GM21360 (cell line): Measurements from ENCODE around the gene LARP4B.

Source experiments
- ATAC-seq: cut with Tn5 transposase; IDR thresholded peaks from one replicate; pipeline ENCODE4 v1.9.1; 2021; ENCODE audit warnings: mild to moderate bottlenecking, moderate library complexity; ENCODE audit not compliant: unreplicated experiment

Gene LARP4B

DNA sequence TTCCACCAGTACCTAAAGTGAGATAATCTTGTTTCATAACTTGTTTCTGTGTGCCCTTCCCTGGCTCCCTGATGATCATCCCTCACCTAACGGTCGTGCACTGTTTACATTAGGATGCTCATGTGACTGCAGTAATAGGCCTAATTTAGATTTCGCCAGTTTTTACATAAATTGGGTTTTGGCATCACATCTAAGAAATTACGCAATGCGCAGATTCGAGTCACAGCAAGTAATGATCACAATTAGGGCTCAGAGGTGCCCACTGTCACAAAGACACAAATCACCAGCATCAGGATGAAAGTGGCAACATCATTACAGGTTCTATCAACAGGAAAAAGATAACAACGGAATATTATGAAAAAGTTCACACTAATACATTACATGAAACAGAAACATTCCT, 94.7 kb downstream of the LARP4B start:
- no peak for ATAC-seq

GRCh38 chr10:834493-834892, 97.0 kb downstream of the LARP4B start:
- ATAC-seq, result no peak

- ATAC-seq, result no peak
Observed at GRCh38 chr10:829241-829640, 102.3 kb downstream of the LARP4B start.

DNA sequence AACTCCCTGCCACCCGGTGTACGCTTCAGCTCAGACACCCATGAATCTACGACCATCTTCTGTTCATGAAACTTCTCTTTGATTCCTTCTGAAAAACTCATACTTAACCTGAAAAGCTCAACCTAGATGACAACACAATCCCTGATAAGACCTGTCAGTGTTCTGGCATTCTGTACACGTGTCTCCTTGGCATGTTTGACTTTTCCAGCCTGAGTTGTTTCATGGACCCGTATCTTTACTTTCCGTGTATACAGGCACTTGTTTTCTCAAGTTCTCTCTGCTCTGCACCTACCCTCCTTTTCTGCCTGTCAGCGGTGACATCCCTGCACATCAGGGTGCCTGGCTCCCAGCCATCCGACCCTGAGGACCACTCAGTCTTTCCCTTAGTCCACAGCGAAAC, 103.3 kb downstream of the LARP4B start:
- no peak for ATAC-seq

GRCh38 chr10:824946-825345, 106.6 kb downstream of the LARP4B start:
- no peak for ATAC-seq

DNA sequence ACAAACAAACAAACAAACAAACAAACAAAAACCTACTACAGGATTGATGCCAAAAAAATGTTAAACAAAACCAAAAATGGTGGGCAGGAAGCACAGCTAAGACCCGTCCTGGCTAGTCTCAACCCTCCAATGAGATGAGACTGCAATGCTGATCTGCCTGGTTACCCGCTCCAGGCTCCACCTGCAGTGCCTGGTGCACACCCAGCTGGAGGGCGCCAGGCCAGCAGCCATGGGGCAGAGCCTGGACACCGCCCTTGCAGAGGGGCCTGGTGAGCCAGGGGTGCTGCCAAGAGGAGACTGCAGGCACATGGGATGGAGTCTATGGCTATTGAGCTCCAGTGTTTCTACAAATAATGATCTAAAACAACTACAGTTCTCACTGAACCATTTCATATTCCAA, 107.0 kb downstream of the LARP4B start:
- no peak for ATAC-seq

- ATAC-seq, result no peak
Observed at GRCh38 chr10:822661-823367, 108.7 kb downstream of the LARP4B start.

- no peak for ATAC-seq
Observed at GRCh38 chr10:822197-822596, 109.3 kb downstream of the LARP4B start.

GRCh38 chr10:821322-821721, 110.2 kb downstream of the LARP4B start:
- ATAC-seq, result no peak

DNA sequence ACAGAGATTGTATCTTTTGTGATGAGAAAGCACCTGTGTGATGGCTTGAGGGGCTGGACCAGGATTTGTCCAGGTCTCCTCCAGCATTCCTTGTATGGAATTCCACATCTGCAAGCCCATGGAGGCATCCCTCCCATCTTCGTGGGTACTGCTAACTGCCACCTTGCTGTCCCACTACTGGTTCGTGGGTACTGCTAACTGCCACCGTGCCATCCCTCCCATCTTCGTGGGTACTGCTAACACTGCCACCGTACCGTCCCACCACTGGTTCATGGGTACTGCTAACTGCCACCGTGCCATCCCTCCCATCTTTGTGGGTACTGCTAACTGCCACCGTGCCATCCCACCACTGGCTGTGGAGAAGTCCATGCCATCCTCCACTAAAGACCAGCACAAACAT, 111.7 kb downstream of the LARP4B start:
- no peak for ATAC-seq

DNA sequence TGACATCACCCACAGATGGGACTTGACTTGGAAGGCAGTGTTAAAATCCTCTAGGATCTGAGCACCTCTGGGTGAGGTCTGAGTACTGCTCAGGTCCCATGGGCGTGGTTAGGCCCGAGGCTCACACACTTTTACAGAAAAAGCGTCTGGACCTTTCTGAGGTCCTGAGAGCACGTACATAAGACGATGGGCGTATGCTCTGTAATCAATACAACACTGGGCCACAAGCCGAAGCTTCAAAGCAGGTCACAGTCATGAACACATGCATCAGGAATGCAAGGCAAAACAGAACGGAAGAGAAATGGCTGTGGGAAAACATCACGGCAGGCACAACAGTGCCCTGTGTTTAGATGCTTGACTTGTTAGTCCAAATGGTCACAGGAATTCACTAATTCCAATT, 112.2 kb downstream of the LARP4B start:
- ATAC-seq, result no peak

DNA sequence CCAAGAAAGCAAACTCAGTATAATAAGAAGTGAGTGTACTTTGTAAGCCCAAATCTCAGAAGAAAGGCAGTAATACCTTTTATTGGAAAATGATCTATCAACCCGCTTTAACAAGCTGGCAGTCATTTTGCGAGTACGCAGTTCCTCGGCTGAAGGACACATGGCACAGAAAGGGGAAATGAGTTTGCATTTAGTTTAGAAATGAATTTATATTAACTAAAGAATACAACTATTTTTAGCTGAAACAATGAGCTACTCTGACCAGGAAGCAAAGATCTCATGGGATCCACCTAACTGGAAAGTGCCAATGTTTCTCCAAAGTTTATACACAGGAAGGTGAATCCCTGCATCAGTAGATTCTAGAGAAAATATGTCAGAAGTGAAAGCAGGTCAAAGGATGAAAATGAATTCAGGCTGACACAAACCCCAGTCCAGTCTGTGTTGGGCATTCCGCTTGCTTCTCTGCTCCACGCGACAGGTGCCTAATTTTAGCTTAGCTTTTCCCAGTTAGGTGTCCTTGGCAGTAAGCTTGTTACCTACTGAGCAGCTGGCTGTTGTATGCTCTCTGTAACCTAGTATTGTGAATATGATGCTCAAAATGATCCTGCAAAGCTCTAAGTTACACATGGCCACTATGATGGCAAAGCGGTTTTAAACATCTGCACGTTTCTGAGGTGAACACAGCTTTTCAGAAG, 112.8 kb downstream of the LARP4B start:
- no peak for ATAC-seq

- ATAC-seq, result no peak
Observed at GRCh38 chr10:818010-818409, 113.5 kb downstream of the LARP4B start.

- ATAC-seq, result no peak
Observed at GRCh38 chr10:817371-817770, 114.1 kb downstream of the LARP4B start.

DNA sequence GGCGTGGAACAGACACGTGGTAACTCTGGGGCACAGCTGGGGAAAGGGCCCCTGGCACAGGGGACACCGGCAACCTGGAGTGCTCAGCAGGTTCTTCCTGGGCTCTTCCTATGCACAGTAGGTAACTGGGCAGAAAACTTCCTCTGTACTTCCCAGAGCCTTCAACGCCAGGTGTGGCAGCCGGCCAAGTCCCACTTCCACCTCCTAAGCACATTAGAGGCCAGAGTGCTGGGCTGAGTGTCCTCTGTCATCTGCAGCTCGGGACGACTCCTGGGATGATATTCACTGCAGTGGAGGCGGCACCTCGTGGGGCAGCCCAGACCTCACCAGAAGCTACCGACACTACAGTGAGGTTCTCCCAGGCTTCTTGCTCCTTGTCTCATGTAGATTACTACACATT, 114.5 kb downstream of the LARP4B start:
- no peak for ATAC-seq

GRCh38 chr10:816091-816477, 115.4 kb downstream of the LARP4B start:
- ATAC-seq, result no peak

- ATAC-seq, result no peak
Observed at GRCh38 chr10:815338-816090, 116.0 kb downstream of the LARP4B start.

DNA sequence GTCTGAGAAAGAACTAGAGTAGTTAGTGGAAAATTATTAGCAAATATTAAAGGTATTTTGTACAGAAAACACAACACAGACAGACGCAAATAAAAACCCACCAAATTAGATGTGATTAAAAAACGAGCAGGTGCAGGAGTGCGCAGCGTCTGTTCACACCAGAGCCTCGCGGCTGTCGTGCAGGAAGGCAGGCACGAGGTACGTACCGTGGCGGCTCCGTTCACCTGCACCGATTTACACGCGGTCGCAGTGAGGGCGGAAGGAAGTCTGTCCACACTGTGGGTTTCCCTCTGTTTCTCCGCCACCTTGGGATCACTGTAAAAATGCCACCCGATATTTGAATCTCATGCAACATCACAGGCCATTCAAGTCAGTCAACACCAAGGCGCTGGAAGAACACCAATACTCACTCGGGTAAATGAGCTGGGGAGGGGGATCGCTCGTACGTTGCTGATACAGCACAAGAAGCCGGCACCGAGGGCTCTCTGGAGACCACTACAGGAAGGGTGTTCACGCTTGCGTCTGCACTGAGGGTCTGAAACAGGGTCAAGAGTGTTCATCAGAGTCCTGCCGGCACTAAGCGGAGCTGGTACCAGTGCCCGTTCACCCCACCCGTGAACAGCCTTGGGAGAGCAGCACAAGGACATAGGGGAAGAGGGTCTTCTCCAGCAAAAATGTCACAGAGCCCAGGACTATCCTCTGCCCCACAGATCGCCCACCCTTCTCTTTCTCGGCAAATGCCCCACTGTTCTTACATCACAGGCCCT, 116.8 kb downstream of the LARP4B start:
- ATAC-seq, result no peak

GRCh38 chr10:813286-813685, 118.2 kb downstream of the LARP4B start:
- ATAC-seq, result no peak

GRCh38 chr10:812787-813186, 118.7 kb downstream of the LARP4B start:
- no peak for ATAC-seq
